Mammary epithelial cell (primary cell): ENCODE data around the gene KPNA1.

Experiments
- EZH2 ChIP-seq: IDR thresholded peaks from 2 replicates; pipeline ENCODE4 v1.6.1; 2012; ENCODE audit warnings: low read length, inconsistent platforms, borderline replicate concordance
- TF ChIP-seq, protein P1 (sequence below), 2 donors: IDR thresholded peaks in 1 of 2; conservative IDR thresholded peaks in 1 of 2; 2 replicates each; pipeline ENCODE4 v1.5.1; 2011 to 2012; ENCODE audit warnings: inconsistent platforms in 2 of 2, low read length in 2 of 2, mild to moderate bottlenecking in 2 of 2, control low read depth in 1 of 2, low read depth in 1 of 2; ENCODE audit not compliant: insufficient read depth in 1 of 2; ENCODE audit errors: extremely low read depth in 1 of 2

DNA sequence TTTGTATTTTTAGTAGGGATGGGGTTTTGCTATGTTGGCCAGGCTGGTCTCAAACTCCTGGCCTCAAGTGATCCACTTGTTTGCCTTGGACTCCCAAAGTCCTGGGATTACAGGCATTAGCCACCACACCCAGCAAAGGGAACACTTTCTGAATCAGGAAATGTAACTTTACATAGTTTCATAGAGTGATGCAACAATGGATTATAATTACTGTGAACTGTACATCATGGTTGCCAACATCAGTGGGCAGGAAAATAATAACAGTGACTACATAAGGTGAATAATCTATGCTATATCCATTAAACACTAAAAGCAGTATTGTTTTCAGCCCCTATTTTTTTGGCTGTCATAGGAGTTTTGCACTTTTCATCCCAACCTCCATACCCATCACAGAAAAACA lies 5.0 kb upstream of the KPNA1 start:
- TF ChIP-seq EZH2, result no peak
- TF ChIP-seq, protein P1, sequence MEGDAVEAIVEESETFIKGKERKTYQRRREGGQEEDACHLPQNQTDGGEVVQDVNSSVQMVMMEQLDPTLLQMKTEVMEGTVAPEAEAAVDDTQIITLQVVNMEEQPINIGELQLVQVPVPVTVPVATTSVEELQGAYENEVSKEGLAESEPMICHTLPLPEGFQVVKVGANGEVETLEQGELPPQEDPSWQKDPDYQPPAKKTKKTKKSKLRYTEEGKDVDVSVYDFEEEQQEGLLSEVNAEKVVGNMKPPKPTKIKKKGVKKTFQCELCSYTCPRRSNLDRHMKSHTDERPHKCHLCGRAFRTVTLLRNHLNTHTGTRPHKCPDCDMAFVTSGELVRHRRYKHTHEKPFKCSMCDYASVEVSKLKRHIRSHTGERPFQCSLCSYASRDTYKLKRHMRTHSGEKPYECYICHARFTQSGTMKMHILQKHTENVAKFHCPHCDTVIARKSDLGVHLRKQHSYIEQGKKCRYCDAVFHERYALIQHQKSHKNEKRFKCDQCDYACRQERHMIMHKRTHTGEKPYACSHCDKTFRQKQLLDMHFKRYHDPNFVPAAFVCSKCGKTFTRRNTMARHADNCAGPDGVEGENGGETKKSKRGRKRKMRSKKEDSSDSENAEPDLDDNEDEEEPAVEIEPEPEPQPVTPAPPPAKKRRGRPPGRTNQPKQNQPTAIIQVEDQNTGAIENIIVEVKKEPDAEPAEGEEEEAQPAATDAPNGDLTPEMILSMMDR (conservative IDR thresholded peaks at IDR 0.05 in 1 of 2, IDR thresholded peaks at IDR 0.05 in 1 of 2; ENCODE audit: extremely low read depth in 1 of 2, insufficient read depth in 1 of 2, low read depth in 1 of 2, low read length in 2 of 2), result no peak
